Measurements from ENCODE around the gene HSF5. TPM values are rescaled to one million over a fixed set of nuclear protein-coding genes. Genes with fewer than 3 reads are reported as not detected.

HSF5 gene
- total and polyA plus RNA-seq, 2 of the 13 experiments (the other 11 are each of a cell fraction or from before 2014, with no cell fraction given) = not detected

DNA sequence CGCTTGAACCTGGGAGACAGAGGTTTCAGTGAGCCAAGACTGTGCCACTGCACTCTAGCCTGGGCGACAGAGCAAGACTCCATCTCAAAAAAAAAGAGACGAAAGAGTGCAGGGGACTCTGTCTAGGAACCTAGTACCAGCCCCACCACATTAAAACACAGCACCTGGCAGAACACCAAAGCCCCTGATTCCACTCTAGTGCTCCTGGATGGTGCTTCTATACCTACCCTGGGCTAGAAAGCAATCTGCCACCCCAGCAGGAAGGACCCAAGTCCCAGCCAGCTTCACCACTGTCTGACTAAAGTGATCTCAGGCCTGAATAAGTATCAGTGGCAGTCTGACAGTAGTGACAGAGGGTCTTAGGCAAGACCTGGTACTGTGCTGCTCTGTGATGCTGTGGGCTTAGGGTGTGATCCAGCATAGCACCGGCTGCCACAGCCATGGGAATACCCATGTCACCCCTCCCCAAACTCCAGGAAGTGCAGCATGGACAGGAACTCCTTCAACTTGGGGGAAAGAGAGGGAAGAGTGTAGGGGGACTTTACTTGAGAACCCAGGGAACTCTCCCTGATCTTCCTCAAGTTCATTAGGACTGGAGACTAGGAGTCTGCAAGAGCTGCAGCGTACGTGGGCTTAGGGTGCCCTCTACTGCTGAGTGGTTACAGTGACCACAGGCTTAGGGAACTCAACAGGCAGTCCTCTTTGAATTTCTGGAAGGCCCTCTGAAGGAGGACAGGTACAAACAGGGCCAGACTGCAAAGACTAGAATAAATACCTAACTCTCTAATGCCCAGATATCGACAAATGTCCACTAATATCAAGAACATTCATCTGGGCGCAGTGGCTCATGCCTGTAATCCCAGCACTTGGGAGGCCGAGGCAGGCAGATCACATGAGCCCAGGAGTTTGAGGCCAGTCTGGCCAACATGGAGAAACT lies 40.9 kb downstream of the HSF5 start (continued):
- TF ChIP-seq PAWR (CRISPR knock-in tag; IDR thresholded peaks at IDR 0.05; ENCODE audit: borderline replicate concordance) (no peak), ZNF234 (CRISPR knock-in tag; conservative IDR thresholded peaks at IDR 0.05) (no peak), ZNF44 (CRISPR knock-in tag; IDR thresholded peaks at IDR 0.05) (0 out of 2 replicates have a peak, but pooled peaks have one; percentile 42), ZNF333 (CRISPR knock-in tag; IDR thresholded peaks at IDR 0.05; ENCODE audit: borderline replicate concordance) (no peak), SP2 (CRISPR knock-in tag; IDR thresholded peaks at IDR 0.05) (no peak), ARID4A (CRISPR knock-in tag; IDR thresholded peaks at IDR 0.05; ENCODE audit: borderline replicate concordance) (no peak), ZNF335 (CRISPR knock-in tag; IDR thresholded peaks at IDR 0.05) (0 out of 2 replicates have a peak, but pooled peaks have one; percentile 46), PAXIP1 (CRISPR knock-in tag; conservative IDR thresholded peaks at IDR 0.05) (no peak), ZNF773 (CRISPR knock-in tag; IDR thresholded peaks at IDR 0.05; ENCODE audit: borderline replicate concordance) (no peak), JARID2 (CRISPR knock-in tag; IDR thresholded peaks at IDR 0.05; ENCODE audit: insufficient replicate concordance) (peak; percentile 77), MYPOP (CRISPR knock-in tag; IDR thresholded peaks at IDR 0.05) (0 out of 2 replicates have a peak, but pooled peaks have one; percentile 64), SUZ12 (IDR thresholded peaks at IDR 0.05; ENCODE audit: low read depth, low read length) (0 out of 2 replicates have a peak, but pooled peaks have one; percentile 15), EHMT2 (IDR thresholded peaks at IDR 0.05; ENCODE audit: borderline replicate concordance, low read depth, low read length) (no peak), ZNF143 (CRISPR knock-in tag; IDR thresholded peaks at IDR 0.05) (no peak)
- TF ChIP-seq, protein P1, sequence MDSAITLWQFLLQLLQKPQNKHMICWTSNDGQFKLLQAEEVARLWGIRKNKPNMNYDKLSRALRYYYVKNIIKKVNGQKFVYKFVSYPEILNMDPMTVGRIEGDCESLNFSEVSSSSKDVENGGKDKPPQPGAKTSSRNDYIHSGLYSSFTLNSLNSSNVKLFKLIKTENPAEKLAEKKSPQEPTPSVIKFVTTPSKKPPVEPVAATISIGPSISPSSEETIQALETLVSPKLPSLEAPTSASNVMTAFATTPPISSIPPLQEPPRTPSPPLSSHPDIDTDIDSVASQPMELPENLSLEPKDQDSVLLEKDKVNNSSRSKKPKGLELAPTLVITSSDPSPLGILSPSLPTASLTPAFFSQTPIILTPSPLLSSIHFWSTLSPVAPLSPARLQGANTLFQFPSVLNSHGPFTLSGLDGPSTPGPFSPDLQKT (CRISPR knock-in tag; IDR thresholded peaks at IDR 0.05; ENCODE audit: borderline replicate concordance) = no peak
- TF ChIP-seq, protein P2, sequence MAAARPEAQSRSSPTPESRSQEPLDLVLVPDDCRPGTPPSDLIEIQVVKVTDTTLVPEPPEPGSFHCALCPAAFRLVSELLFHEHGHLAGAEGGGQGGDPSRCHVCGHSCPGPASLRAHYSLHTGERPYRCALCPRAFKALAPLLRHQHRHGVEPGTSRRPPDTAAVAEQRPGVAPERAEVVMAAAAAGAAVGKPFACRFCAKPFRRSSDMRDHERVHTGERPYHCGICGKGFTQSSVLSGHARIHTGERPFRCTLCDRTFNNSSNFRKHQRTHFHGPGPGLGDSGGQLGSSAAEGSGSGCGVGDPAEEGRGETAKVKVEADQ (CRISPR knock-in tag; IDR thresholded peaks at IDR 0.05; ENCODE audit: borderline replicate concordance) = peak; percentile 64; the same call in 1 of the 2 replicates

All from HepG2 (cell line).